Gastrocnemius medialis (tissue), 4 donors: ENCODE results near the gene TAF7L.

Experiments used
- POLR2A ChIP-seq, 2 donors: fragments of 450-650 bp; IDR thresholded peaks; one replicate each; pipeline ENCODE4 v1.6.1; 2017; ENCODE audit warnings: antibody characterized with exemption in 2 of 2, mild to moderate bottlenecking in 2 of 2, moderate library complexity in 2 of 2
- TF ChIP-seq, protein P1 (sequence below), 5 experiments: fragments of 450-650 bp in 3 of 5; fragments of 200-600 bp in 2 of 5; sonication (generic) in 2 of 5; IDR thresholded peaks in 4 of 5; conservative IDR thresholded peaks in 1 of 5; 1 replicate in 4 of 5; 2 replicates in 1 of 5; pipeline ENCODE4 v1.5.1; 2016 to 2019; ENCODE audit warnings: antibody characterized with exemption in 5 of 5, mild to moderate bottlenecking in 3 of 5, moderate library complexity in 3 of 5

DNA sequence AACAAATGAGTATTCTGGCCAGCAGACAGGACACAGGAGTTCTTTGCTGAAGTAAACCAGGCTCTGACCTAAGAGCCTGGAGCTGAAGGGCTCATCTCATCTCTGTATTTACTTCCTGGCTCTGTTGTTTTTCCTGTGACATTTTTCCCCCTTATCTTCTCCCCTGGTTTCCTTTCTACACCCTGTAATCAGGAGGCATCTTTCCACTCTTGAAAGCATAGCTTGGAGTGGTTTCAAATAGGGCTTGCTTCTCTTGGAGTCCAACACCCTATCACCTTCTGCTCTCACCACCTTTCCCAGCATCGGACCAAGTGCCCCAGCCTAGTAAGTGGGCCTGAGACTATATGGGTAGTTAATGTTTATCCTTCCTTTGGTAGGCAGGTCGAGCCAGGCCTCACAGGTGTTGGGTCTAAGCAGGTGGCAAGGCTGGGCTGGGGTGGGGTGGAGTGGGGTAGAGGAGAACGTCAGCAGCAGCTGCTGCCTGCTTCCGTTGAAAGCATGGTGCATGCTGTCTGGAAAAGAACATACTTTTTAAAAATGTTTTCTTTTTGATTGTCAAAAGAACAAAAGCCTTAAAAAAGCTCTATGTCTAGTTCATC, 70.4 kb downstream of the TAF7L start:
- TF ChIP-seq, protein P1, sequence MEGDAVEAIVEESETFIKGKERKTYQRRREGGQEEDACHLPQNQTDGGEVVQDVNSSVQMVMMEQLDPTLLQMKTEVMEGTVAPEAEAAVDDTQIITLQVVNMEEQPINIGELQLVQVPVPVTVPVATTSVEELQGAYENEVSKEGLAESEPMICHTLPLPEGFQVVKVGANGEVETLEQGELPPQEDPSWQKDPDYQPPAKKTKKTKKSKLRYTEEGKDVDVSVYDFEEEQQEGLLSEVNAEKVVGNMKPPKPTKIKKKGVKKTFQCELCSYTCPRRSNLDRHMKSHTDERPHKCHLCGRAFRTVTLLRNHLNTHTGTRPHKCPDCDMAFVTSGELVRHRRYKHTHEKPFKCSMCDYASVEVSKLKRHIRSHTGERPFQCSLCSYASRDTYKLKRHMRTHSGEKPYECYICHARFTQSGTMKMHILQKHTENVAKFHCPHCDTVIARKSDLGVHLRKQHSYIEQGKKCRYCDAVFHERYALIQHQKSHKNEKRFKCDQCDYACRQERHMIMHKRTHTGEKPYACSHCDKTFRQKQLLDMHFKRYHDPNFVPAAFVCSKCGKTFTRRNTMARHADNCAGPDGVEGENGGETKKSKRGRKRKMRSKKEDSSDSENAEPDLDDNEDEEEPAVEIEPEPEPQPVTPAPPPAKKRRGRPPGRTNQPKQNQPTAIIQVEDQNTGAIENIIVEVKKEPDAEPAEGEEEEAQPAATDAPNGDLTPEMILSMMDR (IDR thresholded peaks at IDR 0.05 in 4 of 5, conservative IDR thresholded peaks at IDR 0.05 in 1 of 5) = no peak
- TF ChIP-seq POLR2A (IDR thresholded peaks at IDR 0.05) = no peak
